PFSK-1 (cell line): ENCODE results near the gene NANOGP8.

ENCODE experiments used
- POLR2AphosphoS5 ChIP-seq: IDR thresholded peaks from 2 replicates; pipeline ENCODE4 v1.6.1; 2012; ENCODE audit warnings: low read depth, mild to moderate bottlenecking, control low read depth, low read length, moderate library complexity
- REST ChIP-seq, 2 experiments: IDR thresholded peaks; 2 replicates each; pipeline versions ENCODE4 v1.6.1 to v1.8.0; 2011 to 2012; ENCODE audit warnings: low read depth in 2 of 2, low read length in 2 of 2, control low read depth in 1 of 2, inconsistent platforms in 1 of 2, mild to moderate bottlenecking in 1 of 2, moderate library complexity in 1 of 2; ENCODE audit not compliant: insufficient read depth in 1 of 2

DNA sequence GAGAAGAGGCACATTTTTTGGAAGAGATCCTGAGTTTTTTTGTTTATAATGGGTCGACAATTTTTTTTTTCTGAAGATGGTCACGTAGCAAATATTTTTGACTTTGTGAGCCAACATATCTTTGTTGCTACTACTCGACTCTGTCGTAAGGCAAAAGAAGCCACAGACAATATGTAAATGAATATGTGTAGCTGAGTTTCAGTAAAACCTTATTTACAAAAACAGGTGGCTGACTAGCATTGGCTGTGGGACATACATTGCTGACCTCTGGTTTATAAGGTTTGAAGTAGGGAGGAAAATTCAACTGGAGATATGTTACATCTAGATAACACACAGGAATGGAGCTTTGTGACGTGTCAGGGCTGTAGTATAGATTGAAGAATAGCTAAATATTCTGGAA, 22.5 kb upstream of the NANOGP8 start:
- no peak for TF ChIP-seq REST (IDR thresholded peaks at IDR 0.05; ENCODE audit: insufficient read depth in 1 of 2, low read depth in 2 of 2, low read length in 2 of 2)
- no peak for TF ChIP-seq POLR2AphosphoS5
